Fibroblast of the aortic adventitia (primary cell): ENCODE data around the gene MGP. TPM values are rescaled to one million over a fixed set of nuclear protein-coding genes. Genes with fewer than 3 reads are reported as not detected.
A peak's percentile ranks its signal among the peaks of the same experiment; 100 is the strongest.

ENCODE experiments used
- DNase-seq: peaks from one replicate; pipeline ENCODE4 v3.0.0-alpha.2; 2010; ENCODE audit warnings: low read depth
- H3K4me3 ChIP-seq: 2 replicates; pipeline ENCODE4 v1.5.1; 2011; ENCODE audit warnings: low read depth, mild to moderate bottlenecking, control low read depth, low read length, moderate library complexity
- total RNA-seq: library from RNA; depleted of rRNA; stranded (reverse); fragments of >200 nt; gene quantifications from 2 replicates; pipeline ENCODE4 v1.2.3, GENCODE V29; 2012; ENCODE audit warnings: low replicate concordance
- TF ChIP-seq, protein P1 (sequence below): IDR thresholded peaks from 2 replicates; pipeline ENCODE4 v1.5.1; 2011; ENCODE audit warnings: mild to moderate bottlenecking, low read length, control low read depth, inconsistent platforms; ENCODE audit not compliant: insufficient read depth

MGP gene
- total RNA-seq, 1 donor, result 223 TPM

DNA sequence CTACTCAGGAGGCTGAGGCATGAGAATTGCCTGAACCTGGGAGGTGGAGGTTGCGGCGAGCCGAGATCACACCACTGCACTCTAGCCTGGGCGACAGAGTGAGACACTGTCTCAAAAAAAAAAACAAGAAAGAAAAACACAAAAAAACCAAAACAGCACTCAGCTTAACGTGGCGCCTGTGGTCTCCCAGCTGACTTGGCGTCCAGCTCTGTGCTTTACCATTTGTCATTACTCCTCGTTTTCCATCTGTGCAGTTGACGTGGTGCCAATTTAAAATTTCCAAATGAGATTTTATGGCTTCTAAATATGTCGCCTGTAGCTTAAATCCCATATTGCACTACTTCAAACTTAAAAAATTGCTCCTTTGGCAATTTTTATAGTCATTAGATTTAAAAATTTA lies 2.0 kb downstream of the MGP start:
- DNase-seq, result no peak
- TF ChIP-seq, protein P1, sequence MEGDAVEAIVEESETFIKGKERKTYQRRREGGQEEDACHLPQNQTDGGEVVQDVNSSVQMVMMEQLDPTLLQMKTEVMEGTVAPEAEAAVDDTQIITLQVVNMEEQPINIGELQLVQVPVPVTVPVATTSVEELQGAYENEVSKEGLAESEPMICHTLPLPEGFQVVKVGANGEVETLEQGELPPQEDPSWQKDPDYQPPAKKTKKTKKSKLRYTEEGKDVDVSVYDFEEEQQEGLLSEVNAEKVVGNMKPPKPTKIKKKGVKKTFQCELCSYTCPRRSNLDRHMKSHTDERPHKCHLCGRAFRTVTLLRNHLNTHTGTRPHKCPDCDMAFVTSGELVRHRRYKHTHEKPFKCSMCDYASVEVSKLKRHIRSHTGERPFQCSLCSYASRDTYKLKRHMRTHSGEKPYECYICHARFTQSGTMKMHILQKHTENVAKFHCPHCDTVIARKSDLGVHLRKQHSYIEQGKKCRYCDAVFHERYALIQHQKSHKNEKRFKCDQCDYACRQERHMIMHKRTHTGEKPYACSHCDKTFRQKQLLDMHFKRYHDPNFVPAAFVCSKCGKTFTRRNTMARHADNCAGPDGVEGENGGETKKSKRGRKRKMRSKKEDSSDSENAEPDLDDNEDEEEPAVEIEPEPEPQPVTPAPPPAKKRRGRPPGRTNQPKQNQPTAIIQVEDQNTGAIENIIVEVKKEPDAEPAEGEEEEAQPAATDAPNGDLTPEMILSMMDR, result no peak
- peak overlapping the region; percentile 73 for H3K4me3 ChIP-seq

DNA sequence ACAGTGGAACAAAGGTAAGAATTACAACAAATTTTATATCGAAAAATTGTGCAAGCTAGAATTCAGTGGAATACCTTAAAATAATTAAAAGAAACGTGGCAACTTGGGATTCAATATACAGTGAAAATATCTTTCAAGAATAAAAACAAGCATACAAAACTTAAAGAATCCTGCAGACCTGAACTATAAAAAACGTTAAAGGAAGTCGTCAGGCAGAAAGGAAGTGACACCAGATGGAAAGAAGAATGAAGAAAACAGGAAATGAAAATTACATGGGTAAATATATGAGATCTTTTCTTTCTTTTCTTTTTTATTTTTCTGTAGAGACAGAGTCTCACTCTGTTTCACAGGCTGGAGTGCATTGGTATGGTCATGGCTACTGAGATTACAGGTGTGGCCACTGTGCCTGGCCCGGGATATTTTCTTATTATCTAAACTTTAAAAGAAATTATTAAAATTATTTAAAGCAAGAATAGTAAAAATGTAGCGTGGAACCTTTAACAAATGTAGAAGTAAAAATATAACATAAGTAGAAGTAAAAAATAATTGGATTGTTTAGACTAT lies 4.7 kb downstream of the MGP start:
- TF ChIP-seq, protein P1, result no peak
- DNase-seq, result no peak
- H3K4me3 ChIP-seq, result no peak overlapping the region

DNA sequence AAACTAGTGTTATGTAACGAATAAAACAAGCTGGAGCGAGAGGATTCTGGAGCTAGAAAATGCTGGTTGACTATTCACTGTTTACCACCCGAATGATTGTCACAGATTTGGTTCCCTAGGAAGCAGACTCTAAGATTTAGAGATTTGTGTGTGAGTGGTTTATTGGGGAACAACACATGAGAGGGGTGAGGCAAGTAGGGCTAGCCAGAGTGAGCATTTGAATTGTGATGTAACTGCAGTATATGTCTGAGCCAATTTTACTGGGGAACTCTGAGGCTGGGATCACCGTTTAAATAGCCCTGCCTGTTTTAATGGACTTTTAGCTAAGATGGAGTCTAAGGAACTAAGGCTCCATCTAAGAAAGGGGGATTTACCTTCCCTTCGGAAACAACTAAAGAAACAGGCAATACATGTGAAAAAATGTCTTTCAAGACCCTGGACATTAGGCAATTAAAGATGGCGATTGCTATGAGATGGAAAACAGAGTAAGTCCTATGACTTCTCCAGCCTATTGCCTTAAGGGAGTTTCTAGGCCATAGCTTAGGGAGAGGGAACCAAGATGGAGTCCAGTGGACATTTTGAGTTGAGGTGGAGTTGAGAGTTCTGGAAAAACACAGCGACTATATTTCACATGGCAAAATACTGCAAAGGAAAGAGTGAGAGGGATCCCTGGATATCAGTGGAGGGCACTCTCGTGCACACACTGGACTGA lies 6.3 kb downstream of the MGP start:
- H3K4me3 ChIP-seq, result no peak overlapping the region
- TF ChIP-seq, protein P1, result no peak
- no peak for DNase-seq

DNA sequence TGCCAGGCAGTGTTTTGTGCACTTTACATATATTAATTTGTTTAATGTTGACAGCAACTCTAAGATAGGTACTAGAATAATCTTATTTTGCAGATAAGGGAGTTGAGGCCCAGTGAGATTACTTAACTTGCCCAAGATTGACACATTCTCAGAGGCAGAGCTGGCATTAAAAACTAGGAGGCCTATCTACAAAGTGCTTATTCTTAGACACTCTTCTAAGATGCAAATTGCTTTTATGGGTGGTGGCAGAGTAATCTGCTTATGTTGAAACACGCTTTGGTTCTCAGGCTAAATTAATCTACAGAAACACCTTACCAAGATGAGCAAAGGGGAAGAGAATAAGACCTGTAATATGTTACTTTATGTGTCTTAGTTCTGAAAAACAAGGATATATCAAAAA lies 7.2 kb downstream of the MGP start:
- no peak for DNase-seq
- TF ChIP-seq, protein P1, result no peak
- H3K4me3 ChIP-seq, result no peak overlapping the region

DNA sequence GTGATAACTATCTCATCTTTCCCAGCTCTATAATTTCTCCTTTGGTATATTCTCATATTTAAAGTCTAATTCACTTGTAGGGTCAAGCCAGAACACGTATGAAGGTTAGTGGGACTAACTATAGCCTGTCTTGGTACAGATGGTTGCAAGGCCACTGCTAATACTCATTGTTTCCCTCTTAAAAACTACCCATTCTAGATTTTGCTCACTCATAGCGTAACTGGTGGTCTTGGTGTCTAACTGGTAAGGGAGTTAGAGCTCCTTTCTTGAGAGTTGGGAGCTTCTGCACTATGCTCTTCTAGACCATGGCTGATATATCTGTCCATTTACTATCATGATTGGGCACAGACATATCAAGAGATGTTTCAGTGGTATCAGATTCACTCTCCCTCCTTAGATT lies 8.8 kb downstream of the MGP start:
- DNase-seq, result no peak
- H3K4me3 ChIP-seq, result no peak overlapping the region
- TF ChIP-seq, protein P1, result no peak

DNA sequence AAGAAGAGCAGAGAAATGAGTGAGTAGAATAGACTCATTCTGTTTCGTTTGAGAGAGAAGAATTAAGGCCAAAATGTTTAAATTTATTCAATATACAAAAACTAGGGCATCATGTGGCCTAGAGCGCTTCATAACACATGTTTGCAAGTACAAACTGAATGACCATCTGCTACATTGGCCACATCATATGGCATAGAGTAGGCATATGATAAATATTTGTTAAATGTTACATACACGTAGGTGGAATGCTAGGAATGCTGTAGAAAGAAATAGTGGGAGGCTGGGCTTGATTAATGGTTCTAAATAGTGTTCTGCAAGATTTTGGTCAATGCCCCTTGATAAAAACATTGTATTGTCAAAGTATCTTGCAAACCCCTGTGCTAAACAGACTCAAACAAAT lies 10.8 kb downstream of the MGP start:
- TF ChIP-seq, protein P1, result no peak
- no peak for DNase-seq
- H3K4me3 ChIP-seq, result no peak overlapping the region
